ENCODE measurements around the gene ZBTB17.

Gene ZBTB17

DNA sequence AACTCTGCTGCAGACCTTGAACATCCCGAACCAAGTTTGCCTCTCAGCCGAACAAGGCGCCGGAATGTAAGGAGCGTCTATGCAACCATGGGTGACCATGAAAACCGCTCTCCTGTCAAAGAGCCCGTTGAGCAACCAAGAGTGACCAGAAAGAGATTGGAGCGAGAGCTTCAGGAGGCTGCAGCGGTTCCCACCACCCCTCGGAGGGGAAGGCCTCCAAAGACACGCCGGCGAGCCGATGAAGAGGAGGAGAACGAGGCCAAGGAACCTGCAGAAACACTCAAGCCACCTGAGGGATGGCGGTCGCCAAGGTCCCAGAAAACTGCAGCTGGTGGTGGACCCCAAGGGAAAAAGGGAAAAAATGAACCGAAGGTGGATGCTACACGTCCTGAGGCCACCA is 44.0 kb downstream of the ZBTB17 start:
- TF ChIP-seq TAF1 (IDR thresholded peaks at IDR 0.05; ENCODE audit: borderline replicate concordance, insufficient read depth, low read length): no peak
- TF ChIP-seq POLR2AphosphoS5 (IDR thresholded peaks at IDR 0.05; ENCODE audit: low read depth, low read length): no peak
- no peak for TF ChIP-seq FOXP2 (optimal IDR thresholded peaks at IDR 0.05; ENCODE audit: borderline replicate concordance, extremely low read depth, extremely low read length, insufficient read depth)
- TF ChIP-seq, protein P1, sequence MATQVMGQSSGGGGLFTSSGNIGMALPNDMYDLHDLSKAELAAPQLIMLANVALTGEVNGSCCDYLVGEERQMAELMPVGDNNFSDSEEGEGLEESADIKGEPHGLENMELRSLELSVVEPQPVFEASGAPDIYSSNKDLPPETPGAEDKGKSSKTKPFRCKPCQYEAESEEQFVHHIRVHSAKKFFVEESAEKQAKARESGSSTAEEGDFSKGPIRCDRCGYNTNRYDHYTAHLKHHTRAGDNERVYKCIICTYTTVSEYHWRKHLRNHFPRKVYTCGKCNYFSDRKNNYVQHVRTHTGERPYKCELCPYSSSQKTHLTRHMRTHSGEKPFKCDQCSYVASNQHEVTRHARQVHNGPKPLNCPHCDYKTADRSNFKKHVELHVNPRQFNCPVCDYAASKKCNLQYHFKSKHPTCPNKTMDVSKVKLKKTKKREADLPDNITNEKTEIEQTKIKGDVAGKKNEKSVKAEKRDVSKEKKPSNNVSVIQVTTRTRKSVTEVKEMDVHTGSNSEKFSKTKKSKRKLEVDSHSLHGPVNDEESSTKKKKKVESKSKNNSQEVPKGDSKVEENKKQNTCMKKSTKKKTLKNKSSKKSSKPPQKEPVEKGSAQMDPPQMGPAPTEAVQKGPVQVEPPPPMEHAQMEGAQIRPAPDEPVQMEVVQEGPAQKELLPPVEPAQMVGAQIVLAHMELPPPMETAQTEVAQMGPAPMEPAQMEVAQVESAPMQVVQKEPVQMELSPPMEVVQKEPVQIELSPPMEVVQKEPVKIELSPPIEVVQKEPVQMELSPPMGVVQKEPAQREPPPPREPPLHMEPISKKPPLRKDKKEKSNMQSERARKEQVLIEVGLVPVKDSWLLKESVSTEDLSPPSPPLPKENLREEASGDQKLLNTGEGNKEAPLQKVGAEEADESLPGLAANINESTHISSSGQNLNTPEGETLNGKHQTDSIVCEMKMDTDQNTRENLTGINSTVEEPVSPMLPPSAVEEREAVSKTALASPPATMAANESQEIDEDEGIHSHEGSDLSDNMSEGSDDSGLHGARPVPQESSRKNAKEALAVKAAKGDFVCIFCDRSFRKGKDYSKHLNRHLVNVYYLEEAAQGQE (IDR thresholded peaks at IDR 0.05; ENCODE audit: insufficient read depth in 1 of 2, low read depth in 2 of 2, low read length in 2 of 2): no peak
- no peak for TF ChIP-seq SIN3A (IDR thresholded peaks at IDR 0.05; ENCODE audit: borderline replicate concordance, insufficient read depth, low read length)

DNA sequence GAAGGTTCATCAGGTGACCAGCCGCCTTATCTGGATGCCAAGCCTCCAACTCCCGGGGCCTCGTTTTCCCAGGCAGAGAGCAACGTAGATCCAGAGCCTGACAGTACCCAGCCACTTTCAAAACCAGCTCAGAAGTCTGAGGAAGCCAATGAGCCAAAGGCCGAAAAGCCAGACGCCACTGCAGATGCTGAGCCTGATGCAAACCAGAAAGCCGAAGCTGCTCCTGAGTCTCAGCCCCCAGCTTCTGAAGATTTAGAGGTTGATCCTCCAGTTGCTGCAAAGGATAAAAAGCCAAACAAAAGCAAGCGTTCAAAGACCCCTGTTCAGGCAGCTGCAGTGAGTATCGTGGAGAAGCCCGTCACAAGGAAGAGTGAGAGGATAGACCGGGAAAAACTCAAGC is 44.5 kb downstream of the ZBTB17 start:
- TF ChIP-seq FOXP2 (optimal IDR thresholded peaks at IDR 0.05; ENCODE audit: borderline replicate concordance, extremely low read depth, extremely low read length, insufficient read depth) (no peak), TAF1 (IDR thresholded peaks at IDR 0.05; ENCODE audit: borderline replicate concordance, insufficient read depth, low read length) (no peak), SIN3A (IDR thresholded peaks at IDR 0.05; ENCODE audit: borderline replicate concordance, insufficient read depth, low read length) (no peak), POLR2AphosphoS5 (IDR thresholded peaks at IDR 0.05; ENCODE audit: low read depth, low read length) (no peak)
- TF ChIP-seq, protein P1 (IDR thresholded peaks at IDR 0.05; ENCODE audit: insufficient read depth in 1 of 2, low read depth in 2 of 2, low read length in 2 of 2): no peak

DNA sequence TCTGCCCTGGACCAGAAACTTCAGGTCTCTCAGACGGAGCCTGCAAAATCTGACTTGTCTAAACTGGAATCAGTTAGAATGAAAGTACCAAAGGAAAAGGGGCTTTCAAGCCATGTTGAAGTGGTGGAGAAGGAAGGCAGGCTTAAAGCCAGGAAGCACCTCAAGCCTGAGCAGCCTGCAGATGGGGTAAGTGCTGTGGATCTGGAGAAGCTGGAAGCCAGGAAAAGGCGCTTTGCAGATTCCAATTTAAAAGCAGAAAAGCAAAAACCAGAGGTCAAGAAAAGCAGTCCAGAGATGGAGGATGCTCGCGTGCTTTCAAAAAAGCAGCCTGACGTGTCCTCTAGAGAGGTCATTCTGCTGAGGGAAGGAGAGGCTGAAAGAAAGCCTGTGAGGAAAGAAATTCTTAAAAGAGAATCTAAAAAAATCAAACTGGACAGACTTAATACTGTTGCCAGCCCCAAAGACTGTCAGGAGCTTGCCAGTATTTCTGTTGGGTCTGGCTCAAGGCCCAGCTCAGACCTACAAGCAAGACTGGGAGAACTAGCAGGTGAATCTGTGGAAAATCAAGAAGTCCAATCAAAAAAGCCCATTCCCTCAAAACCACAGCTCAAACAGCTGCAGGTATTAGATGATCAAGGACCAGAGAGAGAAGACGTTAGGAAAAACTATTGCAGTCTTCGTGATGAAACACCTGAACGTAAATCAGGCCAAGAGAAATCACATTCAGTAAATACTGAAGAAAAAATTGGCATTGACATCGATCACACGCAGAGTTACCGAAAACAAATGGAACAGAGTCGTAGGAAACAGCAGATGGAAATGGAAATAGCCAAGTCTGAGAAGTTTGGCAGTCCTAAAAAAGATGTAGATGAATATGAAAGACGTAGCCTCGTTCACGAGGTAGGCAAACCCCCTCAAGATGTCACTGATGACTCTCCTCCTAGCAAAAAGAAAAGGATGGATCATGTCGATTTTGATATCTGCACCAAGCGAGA is 46.6 kb downstream of the ZBTB17 start:
- TF ChIP-seq TAF1 (IDR thresholded peaks at IDR 0.05; ENCODE audit: borderline replicate concordance, insufficient read depth, low read length): no peak
- TF ChIP-seq, protein P1 (IDR thresholded peaks at IDR 0.05; ENCODE audit: insufficient read depth in 1 of 2, low read depth in 2 of 2, low read length in 2 of 2): no peak
- TF ChIP-seq POLR2AphosphoS5 (IDR thresholded peaks at IDR 0.05; ENCODE audit: low read depth, low read length): no peak

DNA sequence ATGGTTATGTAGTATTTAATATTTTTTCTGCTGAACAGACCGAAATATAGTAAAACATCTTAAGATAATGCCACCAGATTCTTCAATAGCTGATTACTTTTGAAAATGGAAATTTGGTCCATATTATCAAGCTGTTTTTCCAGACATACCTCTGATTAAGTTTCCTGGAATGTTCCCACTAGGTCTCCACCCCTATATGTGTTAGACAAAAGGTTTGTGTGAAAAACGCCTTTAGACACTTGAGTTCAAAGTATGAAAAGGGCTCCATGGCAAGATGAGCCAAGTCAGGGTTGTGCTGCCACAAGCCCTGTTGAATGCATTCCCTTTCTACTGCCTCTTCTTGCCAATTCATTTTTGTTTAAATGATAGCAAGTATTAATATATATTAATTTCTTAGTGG is 52.7 kb downstream of the ZBTB17 start:
- TF ChIP-seq, protein P1 (IDR thresholded peaks at IDR 0.05; ENCODE audit: insufficient read depth in 1 of 2, low read depth in 2 of 2, low read length in 2 of 2): no peak
- TF ChIP-seq FOXP2 (optimal IDR thresholded peaks at IDR 0.05; ENCODE audit: borderline replicate concordance, extremely low read depth, extremely low read length, insufficient read depth) (no peak), SIN3A (IDR thresholded peaks at IDR 0.05; ENCODE audit: borderline replicate concordance, insufficient read depth, low read length) (no peak), TAF1 (IDR thresholded peaks at IDR 0.05; ENCODE audit: borderline replicate concordance, insufficient read depth, low read length) (no peak), POLR2AphosphoS5 (IDR thresholded peaks at IDR 0.05; ENCODE audit: low read depth, low read length) (no peak)

Measured in PFSK-1 (cell line).